ENCODE data around the gene RETSAT.

Gene RETSAT

GRCh38 chr2:85307527-85307897 lies 46.8 kb downstream of the RETSAT start:
- no peak for DNase-seq (ENCODE audit: low spot score)

- DNase-seq (ENCODE audit: low spot score), result no peak
Measured at GRCh38 chr2:85303780-85304531, 50.4 kb downstream of the RETSAT start.

- no peak for DNase-seq (ENCODE audit: low spot score)
Measured at GRCh38 chr2:85302121-85302520, 52.2 kb downstream of the RETSAT start.

Measured in kidney tubule cell (primary cell).